NCI-H1105 treated with DMSO at 0.1 percent for 48 hours (cell line): ENCODE data around the gene HOPX.
A peak's percentile ranks its signal among the peaks of the same experiment; 100 is the strongest.
"Not testable (repeated sequence)": the region's sequence is repeated elsewhere in the genome, so short reads cannot be mapped to it uniquely, and the experiment has no call there.

Experiments used
- DNase-seq: peaks from one replicate; lab custom pipeline; 2025; lab: John Stamatoyannopoulos, UW

The HOPX gene, protein sequence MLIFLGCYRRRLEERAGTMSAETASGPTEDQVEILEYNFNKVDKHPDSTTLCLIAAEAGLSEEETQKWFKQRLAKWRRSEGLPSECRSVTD

DNA sequence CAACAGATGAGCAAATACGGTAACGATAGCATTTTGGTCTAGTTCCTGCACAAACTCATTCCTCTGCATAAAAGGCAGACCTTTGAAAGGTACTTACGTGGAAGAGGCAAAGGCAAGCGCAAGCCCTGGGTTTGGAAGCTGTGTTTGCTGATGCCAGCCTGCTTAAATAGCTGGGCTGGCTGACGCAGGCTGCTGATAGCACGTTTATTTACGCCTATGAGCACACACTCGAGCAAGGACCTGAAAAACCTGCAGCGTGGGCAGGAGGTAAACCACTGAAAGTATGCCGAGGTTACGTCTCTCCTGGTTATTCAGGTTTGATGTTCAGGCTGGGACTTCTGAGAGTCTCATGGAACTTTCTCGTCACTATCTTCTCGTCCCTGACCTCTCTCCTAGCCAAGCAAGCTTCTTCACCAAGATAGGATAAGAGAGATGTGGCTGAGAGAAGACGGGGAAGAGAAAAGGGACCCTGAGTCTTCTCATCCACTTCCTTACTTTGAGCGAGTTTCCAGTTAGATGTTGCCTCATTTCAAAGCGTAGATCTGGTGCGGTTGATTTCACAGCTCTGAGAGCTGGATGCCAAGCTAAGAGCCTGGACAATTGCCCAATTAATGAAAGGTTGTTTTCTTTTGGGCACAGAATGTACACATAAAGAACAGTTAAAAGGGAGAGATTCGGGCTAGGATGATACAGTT is at the start of gene HOPX:
TSS of gene HOPX (minus strand) at position 139 of the 695 bp plus-strand sequence. CDS start 23,480 bp downstream, outside the sequence.
- DNase-seq, result no peak

DNA sequence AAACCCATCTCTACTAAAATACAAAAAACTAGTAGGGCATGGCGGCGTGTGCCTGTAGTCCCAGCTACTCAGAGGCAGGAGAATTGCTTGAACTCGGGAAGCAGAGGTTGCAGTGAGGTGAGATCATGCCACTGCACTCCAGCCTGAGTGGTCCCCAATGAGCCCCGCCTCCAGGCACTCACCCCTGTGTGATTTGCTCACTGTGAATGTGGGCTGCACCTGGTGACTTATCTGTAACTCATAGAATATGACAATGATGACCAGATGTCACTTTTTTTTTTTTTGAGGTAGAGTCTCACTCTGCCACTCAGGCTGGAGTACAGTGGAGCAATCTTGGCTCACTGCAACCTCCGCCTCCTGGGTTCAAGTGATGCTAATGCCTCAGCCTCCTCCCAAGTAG is 49.0 kb upstream of the HOPX start:
- no peak for DNase-seq

DNA sequence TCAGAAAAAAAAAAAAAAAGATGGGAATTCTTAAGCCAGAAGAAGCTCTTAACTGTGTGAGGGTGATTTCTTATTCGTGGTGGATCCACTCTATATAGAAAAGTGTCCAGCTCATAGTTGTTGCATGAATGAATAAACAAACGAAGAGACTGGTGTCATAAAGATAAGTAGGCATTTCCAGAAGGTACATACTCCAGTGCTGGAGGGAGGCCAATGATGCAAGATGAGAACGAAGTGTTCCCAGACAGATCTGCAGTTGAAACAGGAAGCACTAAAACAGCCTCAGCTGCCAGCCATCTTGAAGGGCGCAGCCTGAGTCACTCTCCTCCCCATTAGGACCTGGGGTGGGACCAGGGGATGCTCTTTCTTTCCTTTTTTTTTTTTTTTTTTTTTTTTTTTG is 47.4 kb upstream of the HOPX start:
- peak; percentile 47 for DNase-seq

DNA sequence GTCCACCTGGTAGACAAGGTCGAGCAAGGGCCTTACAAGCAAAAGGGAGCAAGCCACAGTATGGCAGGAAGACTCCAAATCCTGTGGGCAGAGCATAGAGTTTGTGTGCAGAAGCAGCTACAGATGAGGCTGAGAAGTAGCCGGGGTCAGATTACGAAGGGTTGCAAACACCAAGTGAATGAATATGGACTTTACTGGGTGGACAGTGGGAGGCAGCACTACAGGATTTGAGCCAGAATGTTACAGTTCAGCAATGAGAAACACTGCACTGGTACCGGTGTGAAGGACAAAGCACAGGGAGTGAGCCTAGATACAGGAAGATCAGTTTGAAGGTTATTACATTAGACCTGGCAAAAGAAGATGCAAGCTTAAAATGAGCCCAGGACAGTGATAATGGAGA is 46.1 kb upstream of the HOPX start:
- no peak for DNase-seq

DNA sequence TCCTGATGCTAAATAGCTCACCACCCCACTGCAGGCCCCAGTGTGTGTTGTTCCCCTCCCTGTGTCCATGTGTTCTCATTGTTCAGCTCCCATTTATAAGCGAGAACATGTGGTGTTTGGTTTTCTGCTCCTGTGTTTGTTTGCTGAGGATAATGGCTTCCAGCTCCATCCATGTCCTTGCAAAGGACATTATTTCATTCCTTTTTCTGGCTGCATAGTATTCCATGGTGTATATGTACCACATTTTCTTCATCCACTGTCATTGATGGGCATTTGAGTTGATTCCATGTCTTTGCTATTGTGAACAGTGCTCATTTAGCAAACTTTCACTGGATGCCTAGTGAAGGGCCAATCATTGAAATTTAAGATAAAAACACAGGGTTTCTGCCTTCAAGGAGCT is 45.5 kb upstream of the HOPX start:
- not testable (repeated sequence) for DNase-seq

DNA sequence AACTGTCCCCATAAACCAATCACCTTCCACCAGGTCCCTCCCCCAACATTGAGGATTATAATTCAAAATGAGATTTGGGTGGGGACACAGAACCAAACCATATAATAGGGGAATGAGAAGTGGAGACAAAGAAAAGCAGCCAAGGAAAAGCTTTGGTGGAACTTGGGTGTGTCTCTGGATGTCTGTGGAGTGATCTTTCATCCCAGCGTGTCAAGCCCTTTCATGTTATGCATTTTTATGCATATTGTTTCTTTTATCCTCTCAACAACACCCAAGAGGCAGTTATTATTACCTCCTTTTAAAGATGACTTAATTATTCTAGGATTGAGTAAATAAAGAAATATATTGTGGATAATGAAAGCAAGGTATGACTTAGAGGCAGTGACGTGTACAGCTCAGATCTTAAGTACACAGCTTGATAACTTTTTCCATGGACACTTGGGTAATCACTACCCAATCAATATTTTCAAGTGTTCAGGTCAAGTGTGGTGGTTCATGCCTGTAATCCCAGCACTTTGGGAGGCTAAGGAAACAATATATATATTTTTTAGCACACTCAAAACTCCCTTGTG is 42.6 kb upstream of the HOPX start:
- no peak for DNase-seq

DNA sequence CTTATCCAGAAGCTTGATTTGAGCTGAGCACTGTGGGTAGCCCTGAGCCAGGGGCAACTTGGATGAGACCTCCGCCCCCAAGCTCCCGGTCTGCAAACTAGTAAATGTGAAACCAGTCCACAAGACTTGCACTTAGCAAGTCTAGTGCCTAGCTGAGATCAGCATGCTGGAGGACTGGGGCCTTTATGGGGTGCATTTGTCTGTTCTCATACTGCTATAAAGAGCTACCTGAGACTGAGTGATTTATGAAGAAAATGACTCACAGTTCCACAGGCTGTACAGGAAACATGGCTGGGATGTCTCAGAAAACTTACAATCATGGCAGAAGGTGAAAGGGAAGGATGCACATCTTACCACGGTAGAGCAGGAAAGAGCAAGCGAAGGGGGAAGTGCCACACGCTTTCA is 42.1 kb upstream of the HOPX start:
- DNase-seq, result no peak

DNA sequence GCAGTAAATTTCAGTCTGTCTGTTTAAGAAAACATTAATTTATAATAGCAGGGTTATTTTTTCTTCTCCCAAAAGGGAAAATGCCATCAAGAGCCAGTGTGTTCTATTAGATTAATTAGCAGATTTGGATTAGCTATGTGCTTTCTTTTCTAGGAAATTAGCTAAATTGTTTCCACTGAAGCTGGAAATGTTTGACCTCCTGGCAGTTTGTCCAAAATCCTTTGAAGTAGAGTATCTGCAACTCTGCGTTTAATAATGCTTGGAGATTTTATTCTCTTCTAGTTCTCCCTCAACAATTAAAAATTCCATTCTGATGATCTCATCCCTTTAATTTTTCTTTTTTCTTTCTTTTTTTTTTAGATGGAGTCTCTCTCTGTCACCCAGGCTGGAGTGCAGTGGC is 27.1 kb upstream of the HOPX start:
- DNase-seq, result no peak

DNA sequence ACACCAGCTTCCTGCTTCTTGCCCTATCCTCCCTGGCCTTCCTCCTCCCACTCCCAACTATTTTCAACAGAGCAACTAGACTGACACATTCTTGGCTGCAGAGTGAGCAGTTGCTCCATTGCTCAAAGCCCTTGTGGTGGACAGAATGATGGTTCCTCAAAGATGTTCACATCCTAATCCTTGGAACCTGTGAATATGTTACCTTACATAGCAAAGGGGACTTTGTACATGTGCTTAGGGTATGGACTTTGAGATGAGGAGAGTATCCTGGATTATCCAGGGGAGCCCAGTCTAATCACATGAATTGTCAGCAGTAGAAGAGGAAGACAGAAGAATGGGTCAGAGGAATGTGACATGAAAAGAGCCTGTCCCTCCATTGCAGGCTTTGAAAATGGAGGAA is 24.9 kb upstream of the HOPX start:
- DNase-seq, result no peak

DNA sequence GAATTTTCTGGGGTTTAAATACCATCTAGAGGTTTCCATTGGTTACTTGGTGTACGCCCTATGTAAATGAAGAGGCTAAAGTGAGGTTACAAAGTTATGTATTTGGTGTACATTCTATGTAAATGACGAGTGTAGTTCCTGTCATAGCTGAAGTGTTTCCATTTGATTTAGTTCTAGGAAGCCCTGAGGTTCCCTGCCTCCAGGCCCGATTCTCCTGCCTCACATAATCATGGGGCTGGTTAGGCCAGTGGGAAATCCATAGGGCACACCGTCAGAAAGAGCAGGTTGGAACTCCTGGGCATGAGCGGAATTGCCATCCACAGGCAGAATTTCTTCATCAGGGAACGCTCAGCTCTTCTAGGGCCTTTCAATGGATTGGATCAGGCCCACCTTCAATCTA is 24.2 kb upstream of the HOPX start:
- no peak for DNase-seq

DNA sequence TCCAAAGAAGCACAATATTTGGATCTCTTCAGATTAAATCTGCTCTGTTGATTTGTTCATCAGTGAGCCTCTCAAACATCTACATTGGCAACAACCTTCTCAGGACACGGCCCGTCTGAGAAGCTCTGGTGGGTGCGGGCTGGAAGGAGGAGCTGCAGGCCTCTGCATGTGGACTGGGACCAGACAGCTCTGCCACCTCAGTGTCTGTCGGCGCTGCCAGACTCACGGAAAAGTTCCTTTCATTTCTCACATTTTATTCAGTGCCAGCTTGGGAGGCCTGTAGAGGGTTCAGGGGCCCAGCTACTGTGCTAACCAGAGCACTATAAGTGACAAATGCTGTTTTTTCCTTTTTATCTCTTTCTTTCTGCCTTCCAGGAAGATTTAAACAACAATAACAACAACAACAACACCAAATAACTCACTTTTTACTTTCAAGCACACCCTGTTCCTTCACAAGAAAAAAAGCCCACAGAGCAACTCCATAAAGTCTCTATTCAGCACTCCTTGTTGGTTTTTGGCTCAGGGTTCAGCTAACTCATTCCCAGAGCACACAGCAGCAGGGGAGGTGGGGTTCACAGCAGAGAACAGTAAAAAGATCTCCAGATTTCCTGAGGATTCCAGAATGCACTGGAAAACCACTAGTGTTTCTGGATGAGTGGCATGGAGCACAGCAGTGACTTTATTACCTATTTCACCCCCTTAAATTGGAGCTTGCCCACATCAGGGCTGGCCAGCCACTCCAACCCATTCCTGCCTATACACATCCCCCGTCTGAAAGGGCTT is 23.2 kb upstream of the HOPX start:
- DNase-seq, result no peak

DNA sequence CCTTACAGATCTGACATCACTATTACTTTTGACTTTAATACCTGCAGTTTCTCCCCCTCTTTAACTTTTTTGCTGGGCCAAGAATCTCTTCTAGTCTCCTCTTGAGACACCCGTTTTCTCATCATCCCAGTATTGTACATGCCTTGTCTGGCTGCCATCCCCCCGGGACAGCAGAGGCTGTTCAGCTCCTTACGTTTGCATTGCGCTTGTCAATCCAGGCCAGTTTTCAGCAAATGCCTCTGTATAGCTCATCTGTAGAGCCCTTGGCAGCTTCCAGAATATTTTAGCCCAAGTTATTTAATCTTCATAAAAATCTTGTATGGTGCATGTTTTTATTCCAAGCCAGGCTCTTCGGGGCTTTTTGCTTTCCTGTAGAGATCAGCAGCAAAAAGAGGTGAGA is 22.3 kb upstream of the HOPX start:
- no peak for DNase-seq

DNA sequence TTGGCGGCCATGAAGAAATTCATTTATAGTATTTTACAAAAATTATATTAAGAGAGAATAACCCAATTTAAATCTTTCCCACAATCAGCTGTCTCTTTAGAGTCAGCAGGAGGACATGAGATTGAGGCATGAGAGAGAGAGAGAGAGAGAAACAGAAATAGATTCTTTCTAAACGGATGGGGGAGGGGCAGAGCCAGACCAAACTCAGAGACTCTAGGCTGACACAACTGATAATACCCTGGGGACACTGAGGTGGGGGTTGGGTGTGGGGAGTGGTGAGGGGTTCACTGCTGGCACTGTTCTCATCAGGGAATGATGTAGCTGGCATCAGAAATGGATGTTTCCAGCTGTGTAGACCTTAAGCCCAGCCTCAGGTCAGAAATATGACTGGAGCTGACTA is 20.5 kb upstream of the HOPX start:
- no peak for DNase-seq

DNA sequence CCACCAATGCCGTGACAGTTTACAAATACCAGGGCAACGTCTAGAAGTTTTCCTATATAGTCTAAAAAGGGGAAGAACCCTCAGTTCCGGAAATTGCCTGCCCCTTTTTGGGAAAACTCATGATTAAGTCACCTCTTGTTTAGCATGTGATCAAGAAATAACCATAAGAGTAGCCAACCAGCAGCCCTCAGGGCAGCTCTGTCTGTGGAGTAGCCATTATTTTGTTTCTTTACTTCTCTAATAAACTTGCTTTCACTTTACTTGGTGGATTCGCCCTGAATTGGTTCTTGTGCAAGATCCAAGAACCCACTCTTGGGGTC is 20.0 kb upstream of the HOPX start:
- no peak for DNase-seq

DNA sequence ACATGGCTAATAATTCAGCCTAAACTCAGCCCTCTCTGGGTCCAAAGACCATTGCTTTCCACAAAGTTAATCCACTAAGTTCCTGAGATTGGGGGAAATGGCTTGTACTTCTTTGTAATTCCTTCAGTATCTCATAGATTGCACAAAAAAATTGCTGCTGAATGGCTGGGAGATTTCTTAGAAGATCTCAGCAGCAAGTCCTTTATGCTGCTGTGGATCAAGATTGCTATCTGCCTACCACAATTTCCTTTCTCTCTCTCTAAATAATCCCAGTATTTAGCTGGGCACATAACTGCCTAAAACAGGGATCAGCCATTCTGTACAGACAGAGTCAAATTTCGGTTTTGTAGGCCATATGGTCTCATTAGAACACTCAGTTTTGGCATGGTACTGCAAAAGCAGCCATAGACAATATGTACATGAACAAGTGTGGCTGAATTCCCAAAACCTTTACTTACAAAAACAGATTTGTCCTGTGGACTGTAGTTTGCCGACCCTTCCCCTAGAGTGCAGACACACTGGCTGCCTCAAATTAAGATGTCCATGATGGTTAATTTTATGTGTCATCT is 18.5 kb upstream of the HOPX start:
- no peak for DNase-seq

DNA sequence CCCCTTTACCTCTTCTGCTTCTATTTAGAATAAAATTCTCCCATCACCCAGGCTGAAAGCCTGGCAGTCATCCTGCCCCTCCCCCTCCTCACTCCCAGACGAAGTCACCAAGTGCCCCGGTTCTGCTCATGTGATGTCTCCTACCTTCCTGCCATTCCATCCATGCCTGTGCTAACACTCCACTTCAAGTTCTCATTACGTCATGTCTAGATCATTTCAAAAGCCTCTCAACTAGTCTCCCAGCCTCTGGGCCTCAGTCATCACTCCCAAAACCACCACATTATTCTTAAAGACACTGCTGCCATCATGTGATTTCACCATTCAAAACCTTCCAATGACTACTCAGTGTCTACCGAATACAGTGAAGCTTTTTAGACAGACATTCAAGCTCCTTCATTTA is 17.2 kb upstream of the HOPX start:
- DNase-seq, result no peak

DNA sequence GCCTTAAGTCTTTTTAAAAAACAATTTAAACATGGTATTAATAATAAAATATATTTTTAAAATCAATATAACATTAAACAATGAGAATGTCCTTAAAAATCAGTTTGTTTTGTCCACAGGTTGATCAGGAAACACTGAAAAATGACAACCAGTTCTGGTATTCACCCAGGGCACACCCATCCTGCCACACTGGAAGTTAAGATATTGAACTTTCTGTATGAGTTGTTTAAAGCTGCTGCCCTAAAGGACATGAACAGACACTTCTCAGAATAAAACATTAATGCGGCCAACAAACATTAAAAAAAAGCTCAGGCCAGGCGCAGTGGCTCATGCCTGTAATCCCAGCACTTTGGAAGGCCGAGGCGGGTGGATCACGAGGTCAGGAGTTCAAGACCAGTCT is 15.0 kb upstream of the HOPX start:
- no peak for DNase-seq

DNA sequence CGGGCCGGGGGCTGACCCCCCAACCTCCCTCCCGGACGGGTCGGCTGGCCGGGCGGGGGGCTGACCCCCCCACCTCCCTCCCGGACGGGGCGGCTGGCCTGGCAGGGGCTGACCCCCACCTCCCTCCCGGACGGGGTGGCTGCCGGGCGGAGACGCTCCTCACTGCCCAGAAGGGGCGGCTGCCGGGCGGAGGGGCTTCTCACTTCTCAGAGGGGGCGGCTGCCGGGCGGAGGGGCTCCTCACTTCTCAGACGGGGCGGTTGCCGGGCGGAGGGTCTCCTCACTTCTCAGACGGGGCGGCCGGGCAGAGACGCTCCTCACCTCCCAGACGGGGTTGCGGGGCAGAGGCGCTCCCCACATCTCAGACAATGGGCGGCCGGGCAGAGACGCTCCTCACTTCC is 12.4 kb upstream of the HOPX start:
- DNase-seq, result not testable (repeated sequence)

DNA sequence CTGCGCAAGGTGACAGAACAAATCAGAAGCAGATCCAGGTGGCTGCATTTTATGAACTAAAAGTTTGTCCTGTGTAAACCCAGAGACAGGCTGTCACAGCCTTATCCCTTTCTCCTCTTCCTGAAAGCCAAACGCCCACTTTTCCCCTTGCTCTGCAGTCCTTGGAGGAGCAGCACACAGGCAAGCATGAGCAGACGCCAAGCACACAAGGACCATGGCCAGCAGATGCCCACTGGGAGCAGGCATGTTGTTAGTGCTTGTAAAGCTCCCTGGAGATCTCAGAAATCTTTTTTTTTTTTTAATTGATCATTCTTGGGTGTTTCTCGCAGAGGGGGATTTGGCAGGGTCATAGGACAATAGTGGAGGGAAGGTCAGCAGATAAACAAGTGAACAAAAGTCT is 11.5 kb upstream of the HOPX start:
- no peak for DNase-seq

DNA sequence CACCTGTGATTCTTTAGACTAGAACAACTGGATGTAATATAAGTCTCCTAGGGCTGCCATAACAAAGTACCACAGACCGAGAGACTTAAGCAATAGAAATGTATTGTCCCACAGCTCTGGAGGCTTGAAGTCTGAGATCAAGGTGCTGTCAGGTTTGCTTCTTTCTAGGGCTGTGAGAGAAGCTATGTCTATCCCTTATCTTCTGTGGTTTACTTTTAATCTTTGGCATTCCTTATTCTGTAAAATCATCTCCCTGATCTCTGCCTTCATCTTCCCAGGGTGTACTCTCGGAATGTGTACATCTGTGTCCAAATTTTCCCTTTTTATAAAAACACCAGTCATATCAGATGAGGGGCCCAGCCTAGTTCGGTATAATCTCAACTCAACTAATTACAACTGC is 10.3 kb upstream of the HOPX start:
- no peak for DNase-seq

DNA sequence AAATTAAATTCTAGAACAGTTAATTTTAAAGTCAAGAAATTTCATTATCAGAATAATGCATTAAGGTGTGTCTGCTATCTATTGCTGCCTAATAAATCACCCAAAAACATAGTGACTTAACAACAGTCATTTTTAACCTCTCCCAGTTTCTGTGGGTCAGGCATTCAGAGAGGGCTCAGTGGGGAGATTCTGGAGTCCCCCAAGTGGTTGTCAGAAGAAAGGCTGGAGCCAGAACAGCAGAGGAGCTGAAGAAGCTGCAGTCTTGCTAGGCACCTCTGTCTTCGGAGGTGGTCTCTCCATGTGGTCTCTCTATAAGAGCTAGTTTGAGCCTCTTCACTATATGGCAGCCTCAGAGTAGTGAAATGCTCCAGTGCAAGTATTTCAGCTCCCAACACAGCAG is 9.3 kb upstream of the HOPX start:
- DNase-seq, result no peak

DNA sequence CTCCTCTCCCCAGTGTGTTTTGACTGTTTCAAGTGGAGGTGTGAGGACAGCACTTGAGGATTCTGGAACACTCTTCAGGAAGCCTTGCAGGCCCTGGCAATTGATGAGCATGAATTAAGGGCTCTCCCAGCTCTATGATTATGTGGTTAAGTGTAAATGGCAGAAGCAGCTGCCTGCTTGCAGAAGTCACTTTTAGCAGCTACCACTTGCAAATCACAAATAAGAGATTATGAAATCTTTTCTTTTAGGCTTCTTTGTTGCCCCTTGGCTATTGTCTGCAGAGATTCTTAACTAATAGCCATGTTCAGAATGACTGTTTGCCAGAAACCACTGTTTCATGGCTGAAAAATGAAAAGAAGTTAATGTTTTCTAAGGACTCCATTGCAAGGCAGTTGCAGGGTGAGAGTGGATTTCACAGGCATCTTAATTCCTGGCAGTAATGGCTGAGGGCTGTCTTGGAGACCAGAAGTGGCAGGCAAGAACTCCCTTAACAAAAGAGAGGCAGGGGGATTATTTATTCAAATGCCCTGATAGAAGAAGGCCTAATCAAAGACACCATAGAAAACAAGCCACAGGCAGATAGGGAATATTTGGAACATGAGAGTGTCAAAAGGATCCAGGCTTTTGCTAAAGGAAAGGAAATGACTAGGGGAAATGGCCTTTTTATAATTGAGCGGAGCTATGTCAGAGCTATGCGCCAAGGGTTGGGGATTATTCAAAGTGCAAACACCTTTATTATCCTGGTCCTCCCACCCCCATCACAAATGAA is 8.3 kb upstream of the HOPX start:
- no peak for DNase-seq
